ENCODE results near the gene P3H2.

Gene P3H2

GRCh38 chr3:190012784-190013183 lies 107.9 kb downstream of the P3H2 start:
- no peak for DNase-seq

DNA sequence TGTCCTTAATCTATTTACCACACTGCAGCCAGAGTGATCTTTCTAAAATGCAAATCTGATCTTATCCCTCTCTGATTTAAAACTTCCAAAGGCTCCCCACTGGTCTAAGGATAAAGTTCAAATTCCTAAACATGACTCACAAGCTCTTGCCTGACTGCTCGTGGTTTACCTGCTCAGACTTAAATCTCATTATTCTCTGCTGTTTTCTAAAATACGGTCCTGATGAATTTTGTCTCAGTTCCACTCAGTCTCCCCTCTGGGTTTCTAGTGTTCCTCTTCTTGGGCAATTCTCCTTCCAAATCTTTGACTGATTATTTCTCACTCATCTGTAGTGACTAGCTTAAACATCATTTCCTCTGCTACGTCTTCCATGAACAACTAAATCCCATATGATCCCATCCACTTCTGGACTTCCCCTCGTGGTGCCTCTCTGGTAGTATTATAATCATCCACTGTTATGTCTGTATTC lies 108.3 kb downstream of the P3H2 start:
- no peak for DNase-seq

DNA sequence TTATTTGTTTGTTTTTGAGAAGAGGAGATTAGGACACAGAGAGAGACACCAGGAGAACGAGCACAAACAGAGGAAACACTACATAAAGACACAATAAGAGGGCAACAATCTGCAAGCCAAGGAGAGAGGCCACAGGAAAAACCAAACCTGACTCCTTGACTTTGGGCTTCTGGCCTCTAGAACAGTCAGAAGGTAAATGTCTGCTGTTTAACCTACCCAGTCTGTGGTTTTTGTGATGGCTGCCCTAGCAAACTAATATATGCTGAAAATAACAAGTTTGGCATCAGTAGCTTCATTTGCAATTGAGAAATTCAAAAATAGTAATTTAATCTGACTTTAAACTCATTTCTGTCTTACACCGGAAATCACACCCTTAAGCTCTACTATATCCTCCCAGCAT lies 110.2 kb downstream of the P3H2 start:
- no peak for DNase-seq

DNA sequence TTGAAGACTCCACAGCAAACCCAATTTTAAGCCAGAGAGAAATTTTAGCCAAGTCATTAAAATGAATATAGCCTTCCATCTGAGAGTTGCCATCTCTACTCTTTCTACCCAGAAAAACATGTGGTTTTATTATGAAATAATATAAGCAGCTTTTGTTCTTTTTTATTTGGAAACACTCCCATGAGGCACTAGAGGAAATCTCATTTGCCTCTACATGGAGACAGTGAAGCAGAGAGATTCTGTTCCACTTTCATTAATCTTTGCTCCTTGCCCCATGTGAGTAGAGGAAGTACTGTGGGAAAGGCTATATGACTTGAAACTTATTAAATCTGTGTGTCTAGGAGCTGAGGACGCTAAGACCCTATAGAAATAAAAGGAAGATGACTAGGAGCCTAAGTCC lies 111.1 kb downstream of the P3H2 start:
- DNase-seq = no peak

DNA sequence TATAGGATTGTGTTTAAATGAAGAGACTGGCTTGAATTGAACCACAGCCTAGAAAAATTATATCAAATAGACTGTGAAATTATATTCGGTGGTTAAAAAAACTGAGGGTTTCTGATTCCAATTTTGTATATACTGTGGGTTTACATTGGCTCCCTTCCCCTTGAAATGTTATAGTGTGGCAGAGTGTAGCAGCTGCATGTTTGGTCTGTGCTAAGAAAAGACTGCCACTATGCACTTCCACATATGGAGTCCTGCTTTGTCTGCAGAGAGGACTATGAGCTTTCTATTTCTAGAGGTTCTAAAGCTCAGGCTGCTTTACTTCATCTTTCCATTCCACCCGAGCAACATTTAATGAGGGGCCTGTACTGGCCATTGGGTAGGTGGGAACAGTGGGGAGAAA lies 112.3 kb downstream of the P3H2 start:
- no peak for DNase-seq

GRCh38 chr3:190005343-190006113 lies 115.2 kb downstream of the P3H2 start:
- no peak for DNase-seq

DNA sequence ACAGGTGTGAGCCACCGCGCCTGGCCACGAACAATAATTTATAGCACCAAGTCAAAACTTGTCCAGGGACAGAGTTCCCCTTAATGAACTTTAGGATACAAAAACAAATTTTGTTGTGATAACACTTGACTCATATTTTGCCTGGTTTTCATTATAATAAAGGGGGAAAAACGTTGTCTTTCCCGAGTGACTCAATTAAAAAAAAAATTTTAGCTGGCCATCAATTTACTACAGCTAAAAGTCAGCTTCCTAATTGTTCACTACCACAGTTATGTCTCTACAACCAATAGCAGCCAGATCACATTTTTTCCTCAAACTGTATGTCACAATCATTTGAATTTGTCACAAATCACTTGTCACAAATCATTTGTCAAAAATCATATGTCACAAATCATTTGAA lies 116.0 kb downstream of the P3H2 start:
- no peak for DNase-seq

DNA sequence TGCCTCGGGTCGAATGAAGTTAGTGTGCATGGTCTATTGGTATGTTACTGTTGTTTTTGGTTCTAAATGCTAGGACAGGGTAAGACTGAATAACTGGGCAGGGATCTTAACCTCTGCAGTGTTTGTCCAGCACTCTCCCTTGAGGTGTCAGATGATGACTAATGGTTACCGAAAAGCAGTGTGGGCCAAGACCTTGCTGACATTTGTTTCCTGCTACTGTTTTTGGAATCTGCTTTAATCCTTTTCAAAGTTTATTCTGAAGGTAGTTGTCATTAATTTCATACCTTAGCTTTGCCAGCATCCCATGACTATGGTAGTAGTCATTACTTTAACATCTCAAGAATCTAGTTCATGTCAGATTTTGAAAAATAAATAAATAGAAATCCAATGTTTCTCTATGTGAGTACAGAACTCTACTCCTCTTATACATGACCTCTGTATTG lies 117.0 kb downstream of the P3H2 start:
- DNase-seq = no peak

- DNase-seq = no peak
These were observed 117.6 kb downstream of the P3H2 start for GRCh38 chr3:190003068-190003467.

GRCh38 chr3:190001426-190001825 lies 119.3 kb downstream of the P3H2 start:
- no peak for DNase-seq

GRCh38 chr3:190000861-190001196 lies 119.9 kb downstream of the P3H2 start:
- DNase-seq = no peak

DNA sequence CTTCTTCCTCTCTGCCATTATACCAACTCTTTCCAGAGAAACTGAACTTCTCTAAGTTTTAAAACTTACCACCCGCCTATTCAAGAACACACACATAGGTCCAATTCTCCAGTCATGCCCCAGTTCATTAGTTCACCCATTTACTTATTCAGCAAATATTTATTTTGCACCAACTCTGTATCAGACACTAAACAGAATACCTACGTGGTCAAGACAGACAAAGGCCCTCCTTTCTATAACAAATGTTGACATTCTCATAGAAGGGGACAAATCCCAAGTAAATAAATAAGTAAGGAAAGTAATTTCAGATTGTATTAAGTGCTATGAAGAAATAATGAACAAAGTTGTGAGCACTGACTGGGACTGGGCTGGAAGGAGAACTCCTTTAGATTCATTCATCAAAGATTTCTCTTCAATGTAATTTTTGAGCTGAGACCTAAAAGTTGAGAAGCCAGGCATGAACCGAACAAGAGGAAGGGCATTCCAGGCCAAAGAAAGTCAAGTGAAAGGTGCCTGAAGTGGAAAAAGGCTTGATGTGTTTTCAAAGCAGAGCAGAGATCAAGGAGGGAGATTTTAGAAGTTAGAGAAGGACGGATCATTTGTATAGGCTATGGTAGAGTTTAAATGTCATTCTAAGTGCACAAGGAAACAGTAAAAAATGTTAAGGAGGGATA lies 120.4 kb downstream of the P3H2 start:
- no peak for DNase-seq

DNA sequence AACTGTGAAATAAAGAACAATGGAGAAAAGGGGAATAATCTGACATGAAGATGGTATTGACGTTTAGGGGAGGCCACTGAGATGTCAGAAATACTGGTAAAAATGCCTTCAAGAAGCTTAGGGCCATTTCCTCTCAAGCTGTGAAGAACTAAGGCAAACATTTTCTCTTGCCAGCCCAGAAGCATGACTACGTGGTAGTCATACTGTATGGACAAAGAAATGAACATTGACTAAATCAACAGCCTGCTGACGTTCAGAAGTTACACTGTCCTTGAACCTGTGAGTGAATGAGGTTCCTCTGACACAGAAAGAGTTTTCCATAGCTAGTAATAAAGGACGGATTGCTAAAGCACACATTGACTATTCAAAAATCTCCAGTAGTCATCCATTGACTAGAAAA lies 121.0 kb downstream of the P3H2 start:
- no peak for DNase-seq

DNA sequence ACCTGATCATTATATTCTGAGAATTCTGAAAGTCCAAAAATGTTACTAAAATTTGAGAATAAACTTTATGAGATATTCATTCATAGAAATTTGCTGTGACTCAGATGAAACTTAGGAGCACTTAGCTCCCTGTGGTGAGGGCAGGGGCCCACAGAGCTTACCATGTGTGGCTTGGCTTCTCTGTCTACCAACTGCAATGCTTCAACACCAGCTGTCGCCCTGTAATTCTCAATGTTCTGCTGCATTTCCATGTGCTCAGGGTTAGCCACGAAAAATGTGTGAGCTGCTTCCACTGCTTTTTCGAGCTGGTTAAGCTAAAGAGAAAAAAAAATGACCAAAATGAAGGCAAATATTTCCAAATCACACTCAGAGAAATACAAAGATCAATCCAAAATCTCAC lies 125.6 kb downstream of the P3H2 start:
- no peak for DNase-seq

- no peak for DNase-seq
These were observed 129.9 kb downstream of the P3H2 start for GRCh38 chr3:189990826-189991225.

GRCh38 chr3:189988854-189989253 lies 131.8 kb downstream of the P3H2 start:
- no peak for DNase-seq

DNA sequence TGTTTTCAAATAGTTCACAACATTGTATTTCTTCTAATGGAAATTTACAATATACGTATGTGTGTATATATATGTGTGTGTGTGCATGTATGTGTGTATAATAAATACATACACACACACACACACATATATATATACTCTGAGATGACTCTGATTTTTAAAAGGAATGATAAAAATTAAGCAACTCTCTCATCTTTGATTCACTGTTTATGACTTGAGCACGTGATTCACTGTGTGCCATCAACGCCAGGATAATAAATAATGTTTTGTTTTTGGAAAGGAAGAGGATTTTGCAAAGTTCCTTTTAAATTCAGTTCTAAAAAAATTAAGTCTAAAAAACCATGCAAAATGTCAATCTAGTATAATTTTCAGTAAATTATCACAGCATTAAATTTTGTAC lies 132.4 kb downstream of the P3H2 start:
- no peak for DNase-seq

DNA sequence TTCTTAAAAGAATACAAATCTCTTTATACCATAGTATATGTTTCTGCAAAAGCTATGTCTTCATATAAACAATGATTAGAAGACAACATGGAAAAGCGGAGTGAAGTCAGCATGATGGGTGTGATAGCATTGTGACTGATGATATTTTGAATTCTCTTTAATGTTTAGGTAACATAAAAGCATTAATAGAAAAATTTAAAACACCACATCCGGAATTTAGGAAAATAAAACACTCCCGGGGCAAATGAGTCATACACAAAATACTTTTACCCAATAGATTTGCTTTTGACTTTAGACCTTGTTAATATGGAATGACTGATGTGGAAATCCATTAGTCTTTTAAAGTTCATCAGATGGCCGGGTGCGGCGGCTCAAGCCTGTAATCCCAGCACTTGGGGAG lies 134.7 kb downstream of the P3H2 start:
- DNase-seq = no peak

- DNase-seq = no peak
These were observed 137.1 kb downstream of the P3H2 start for GRCh38 chr3:189983612-189984011.

DNA sequence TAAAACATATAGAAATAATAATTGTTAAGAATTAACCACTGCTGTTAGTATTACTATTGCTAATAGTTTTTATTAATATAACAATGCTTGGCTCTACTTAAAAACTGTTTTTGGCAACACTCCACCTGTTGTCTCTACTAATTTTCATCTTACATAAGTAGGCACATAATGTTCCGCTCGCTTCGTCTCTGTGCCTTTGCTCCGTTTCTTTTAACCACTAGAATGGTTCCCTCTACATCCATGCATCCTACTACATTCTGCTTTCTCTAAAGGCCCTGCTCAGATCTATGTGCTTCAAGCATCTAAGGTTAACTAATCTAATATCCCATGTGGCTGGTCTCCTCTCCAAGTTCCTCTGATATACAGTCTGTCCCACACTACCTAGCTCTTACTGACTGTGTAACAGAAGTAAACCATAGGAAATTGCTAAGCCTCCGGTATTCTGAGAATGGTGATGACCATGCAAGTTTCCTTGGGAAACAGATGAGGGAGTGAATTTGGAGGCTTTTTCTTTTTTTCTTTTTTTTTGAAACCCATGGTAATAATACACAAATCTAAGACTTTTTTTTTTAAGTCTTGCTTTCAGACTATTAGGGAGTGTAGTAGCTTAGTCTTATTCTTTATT lies 138.3 kb downstream of the P3H2 start:
- peak; percentile 23 for DNase-seq

DNA sequence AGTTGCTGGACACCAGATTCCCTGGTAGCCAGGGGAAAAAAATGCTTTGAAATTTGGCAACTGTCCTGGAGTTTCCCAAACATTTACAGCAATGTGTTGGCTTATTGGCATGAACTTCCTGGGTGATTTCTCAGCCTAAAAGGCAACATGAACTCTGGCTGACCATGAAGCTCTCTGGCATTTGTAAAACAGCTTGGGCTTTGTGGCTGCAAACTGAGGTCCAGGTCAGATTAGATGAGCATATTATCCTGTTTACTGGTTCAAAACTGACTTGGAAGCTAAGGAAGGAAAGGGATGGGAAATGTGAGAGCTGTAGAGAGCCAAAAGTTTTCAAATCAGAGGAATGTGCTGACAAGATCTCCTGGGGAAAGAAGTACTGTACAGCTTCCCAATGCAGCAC lies 139.0 kb downstream of the P3H2 start:
- no peak for DNase-seq

DNA sequence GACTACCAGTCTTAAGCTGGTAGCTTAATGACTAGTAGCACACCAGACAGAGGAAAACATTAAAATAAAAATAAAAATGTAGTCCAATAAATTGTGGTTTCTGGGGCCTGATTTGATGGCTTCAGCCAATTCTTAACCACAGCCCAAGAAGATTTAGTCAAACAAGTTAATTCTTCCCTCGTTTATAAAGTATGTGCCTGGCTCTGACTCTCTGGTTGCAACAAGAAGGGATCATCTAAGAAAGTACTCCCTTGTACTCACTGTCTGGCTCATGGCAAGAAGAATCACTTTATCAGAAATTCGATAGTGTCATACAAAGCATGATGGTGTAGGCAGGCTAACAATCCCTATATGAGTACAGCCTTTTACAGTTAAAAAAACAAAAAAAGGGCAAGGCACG lies 141.9 kb downstream of the P3H2 start:
- DNase-seq = no peak

DNA sequence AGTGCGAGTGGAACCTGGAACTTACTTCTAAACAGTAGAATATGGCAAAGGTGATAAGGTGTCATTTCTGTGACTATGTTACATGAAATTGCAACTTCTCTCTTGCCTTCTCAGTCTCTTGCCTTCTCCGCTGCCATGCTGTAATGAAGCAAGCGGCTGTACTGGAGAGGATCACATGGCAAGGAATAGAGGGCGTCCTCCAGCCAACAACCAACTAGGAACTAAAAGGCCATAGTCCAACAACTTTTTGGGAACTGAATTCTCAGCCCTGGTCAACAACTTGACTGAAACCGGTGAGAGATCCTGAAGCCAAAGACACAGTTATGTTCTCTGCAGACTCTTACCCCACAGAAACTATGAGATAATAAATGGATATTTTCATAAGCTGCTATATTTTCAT lies 143.5 kb downstream of the P3H2 start:
- no peak for DNase-seq

- DNase-seq = no peak
These were observed 145.2 kb downstream of the P3H2 start for GRCh38 chr3:189975391-189975990.

Data from OCI-M1 (cell line).